Cardiac septum (tissue), 1 donor: ENCODE data around the gene BCL7C. TPM values are rescaled to one million over a fixed set of nuclear protein-coding genes. Genes with fewer than 3 reads are reported as not detected.
"Not testable (repeated sequence)": the region's sequence is repeated elsewhere in the genome, so short reads cannot be mapped to it uniquely, and the experiment has no call there.

Source experiments
- DNase-seq: peaks from one replicate; pipeline ENCODE4 v3.0.0-alpha.2; 2020; ENCODE audit warnings: low spot score
- intact Hi-C: fragments of 100-400 bp; cut with DNase I; formaldehyde crosslinking; loops from one replicate; pipeline ENCODE4 v1.14.0; 2022
- total RNA-seq: library from RNA; stranded (reverse); fragmentation: NEBNext Ultra II Directional; extraction: Animal tissue kit (Norgen Biotek cat#: 25700); gene quantifications from one replicate; pipeline ENCODE4 v1.2.1, GENCODE V29; 2021
- donor health status: DM: no; HTN: no; CAD: no.

Gene BCL7C
- total RNA-seq, 1 donor from 2014 or later, result 27.6 TPM

DNA sequence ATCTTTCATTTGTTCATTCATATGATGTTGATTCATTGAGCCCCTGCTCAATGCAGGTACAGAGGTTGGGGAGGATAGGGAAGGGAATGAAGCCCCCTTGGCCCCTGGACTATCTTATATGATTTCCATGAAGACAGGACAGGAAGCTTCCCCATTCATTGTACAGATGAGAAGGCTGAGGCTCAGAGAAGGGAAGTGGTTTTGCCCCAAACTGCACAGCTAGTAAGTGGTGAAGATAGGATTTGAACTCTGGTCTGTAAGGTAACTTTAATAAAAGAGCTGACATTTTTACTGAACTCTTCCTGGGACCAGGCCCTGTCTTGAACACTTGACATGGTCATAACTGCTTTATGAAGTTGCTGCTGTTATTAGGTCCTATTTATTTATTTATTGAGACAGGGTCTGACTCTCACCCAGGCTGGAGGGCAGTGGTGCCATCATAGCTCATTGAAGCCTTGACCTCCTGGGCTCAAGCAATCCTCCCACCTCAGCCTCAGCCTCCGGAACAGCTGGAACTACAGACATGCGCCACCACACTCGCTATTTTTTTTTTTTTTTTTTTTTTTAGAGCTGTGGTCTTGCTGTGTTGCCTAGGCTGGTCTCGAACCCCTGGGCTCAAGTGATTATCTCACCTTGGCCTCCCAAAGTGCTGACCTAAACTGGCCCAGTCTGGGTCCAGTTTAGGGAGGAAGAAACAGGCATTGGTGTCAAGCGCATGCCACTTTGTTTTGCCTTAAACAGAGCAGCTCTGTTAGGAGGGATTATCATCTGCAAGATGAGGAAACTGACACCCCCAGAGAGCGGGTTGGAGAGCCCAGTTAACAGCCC lies 7.5 kb upstream of the BCL7C start:
- no peak for DNase-seq
- intact Hi-C loops, result loop anchor here (1.0 to 5.0 kb wide), 2 partner anchors 57 to 139 kb away; partner anchors contain the start of genes CFAP119 and RNF40

DNA sequence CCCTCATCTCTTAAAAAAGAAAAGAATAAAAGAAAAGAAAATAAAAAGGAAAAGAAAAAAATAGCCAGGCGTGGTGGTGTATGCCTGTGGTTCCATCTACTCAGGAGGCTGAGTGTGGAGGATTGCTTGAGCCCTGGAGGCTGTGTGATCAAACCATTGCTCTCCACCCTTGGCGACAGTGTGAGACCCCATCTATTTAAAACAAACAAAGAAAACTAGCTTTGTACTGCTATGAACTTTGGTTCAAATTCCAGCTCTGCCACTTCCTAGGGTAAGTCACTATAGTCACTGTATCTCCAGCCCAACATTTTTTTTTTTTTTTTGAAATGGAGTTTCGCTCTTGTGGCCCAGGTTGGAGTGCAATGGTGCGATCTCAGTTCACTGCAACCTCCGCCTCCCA lies 6.7 kb upstream of the BCL7C start:
- DNase-seq, result no peak
- intact Hi-C loops, result loop anchor here (5.0 kb wide), 1 partner anchor 138 kb away; the partner anchor contains the start of genes CFAP119 and RNF40

DNA sequence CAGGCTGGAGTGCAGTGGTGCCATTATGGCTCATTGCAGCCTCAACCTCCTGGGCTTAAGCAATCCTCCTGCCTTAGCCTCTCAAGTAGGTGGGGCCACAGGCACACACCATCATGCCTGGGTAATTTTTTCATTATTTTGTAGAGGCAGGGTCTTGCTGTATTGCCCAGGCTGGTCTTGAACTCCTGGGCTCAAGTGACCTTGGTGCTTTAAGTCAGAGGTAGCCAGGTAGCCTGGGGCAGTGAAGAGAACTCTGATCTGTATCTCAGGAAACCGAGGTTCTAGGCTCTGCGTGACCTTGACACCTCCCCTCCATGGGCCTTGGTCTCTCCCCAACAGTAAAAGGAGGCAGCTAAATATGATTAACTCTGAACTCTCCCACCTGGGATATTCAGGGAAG lies 5.9 kb upstream of the BCL7C start:
- no peak for DNase-seq
- intact Hi-C loops, result loop anchor here (5.0 kb wide), 1 partner anchor 137 kb away; the partner anchor contains the start of genes CFAP119 and RNF40

- DNase-seq, result peak; percentile 96
- intact Hi-C loops, result loop anchor here (2.0 kb wide), 1 partner anchor 26 kb away; the partner anchor contains the start of gene FBXL19
These were observed 3.2 kb upstream of the BCL7C start for GRCh38 chr16:30896889-30897733.

DNA sequence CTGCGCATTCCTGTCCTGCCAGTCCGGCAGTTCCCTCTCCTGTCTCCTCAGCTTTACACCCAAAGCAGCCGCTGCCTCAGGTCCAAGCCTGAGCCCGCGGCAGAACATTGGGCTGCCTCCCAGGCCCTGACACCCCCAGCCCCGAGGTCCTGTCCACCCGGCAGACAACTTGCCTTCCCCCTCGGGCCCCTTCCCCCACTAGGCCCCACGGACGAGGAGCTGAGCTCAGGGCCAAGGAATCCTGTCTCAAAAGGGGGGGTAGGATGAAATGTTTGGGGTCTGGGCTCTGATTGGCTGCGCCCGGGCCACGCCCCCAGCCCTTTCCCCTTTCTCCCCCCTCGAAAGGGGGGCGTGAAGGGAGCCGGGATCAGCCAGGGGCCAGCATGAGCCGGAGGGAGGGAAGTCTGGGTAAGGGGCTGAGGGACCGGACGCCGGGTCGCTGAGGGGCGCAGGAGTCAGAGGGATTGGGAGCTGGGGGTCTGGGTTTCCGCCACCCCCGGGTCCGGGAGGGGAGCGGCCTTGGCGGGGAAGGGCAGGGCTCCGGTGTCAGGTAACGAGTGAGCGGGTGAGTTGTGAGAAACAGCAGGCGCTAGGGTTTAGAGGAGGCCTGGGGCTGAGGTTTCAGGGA lies 2.5 kb upstream of the BCL7C start, which contains the start of gene CTF1:
Gene CTF1 (plus strand): TSS at position 354 of the 628 bp plus-strand sequence. CDS start 30 bp downstream, at position 384.
- peak; percentile 86 for DNase-seq
- intact Hi-C loops, result loop anchor here (2.0 kb wide), 1 partner anchor 26 kb away; the partner anchor contains the start of gene FBXL19

GRCh38 chr16:30895627-30896260 lies 1.9 kb upstream of the BCL7C start:
- intact Hi-C loops, result loop anchor here (2.0 kb wide), 1 partner anchor 27 kb away; the partner anchor contains the start of gene FBXL19
- no peak for DNase-seq

- no peak for DNase-seq
- intact Hi-C loops, result loop anchor here (5.0 kb wide), 1 partner anchor 107 kb away; the partner anchor contains the start of gene ZNF629
These were observed 877 bp upstream of the BCL7C start for GRCh38 chr16:30894540-30895368.

GRCh38 chr16:30893417-30893743 lies 497 bp downstream of the BCL7C start:
- DNase-seq, result no peak
- intact Hi-C loops, result loop anchor here (5.0 kb wide), 1 partner anchor 106 kb away; the partner anchor contains the start of gene ZNF629

DNA sequence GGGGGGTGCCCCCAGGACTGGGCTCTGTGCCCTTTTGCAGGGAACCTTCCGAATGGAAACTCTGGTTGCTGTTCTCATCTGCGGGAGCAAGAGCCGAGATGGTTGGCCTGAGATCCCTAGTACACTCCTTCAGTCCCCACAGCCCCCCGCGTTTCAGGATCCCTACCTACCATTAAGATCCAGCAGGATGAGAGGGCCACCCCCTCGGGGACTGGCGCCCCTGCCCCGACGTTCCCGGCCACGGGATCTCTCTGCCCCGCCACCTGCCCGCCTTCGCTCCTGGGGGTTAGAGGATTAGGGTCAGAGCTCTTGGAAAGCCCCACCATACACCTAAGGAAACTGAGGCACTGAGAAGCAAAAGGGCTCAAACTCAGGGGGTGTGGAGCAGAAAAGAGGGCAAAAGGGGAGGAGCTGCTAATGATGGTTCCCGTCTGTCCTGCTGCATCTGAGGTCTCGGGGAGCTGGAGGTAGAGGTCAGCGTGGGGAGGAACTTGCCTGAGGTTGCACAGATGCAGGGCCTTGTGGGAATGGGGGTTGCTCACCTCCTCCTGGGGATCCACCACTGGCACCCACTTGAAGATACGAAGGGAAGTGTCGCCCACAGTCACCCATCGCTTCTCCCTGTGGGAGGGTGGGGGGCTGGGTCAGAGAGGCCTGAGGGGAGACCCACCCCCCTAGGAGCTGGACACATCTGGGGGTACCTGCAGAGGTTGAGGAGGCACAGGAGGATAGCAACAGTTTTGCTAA lies 1.0 kb downstream of the BCL7C start:
- intact Hi-C loops, result loop anchor here (5.0 kb wide), 1 partner anchor 106 kb away; the partner anchor contains the start of gene ZNF629

DNA sequence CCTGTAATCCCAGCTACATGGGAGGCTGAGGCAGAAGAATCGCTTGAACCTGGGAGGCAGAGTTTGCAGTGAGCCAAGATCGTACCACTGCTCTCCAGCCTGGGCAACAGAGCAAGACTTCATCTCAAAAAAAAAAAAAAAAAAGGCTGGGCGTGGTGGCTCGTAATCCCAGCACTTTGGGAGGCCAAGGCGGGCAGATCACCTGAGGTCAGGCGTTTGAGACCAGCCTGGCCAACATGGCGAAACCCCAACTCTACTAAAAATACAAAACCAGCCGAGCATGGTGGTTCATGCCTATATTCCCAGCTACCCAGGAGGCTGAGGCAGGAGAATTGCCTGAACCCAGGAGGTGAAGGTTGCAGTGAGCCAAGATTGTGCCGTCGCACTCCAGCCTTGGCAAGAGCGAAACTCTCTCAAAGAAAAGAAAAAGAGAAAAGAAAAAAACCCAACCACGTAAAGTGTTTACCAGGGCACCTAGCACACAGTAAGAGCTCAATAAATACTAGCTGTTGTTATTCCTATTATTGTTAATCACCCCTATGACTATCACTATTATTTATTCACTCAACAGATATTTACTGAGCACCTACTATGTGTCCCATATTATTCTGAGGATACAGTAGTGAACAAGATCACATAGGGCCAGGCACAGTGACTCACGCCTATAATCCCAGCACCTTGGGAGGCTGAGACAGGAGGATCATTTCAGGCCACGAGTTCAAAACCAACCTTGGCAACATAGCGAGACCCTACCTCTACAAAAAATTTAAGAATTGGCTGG lies 2.6 kb downstream of the BCL7C start:
- intact Hi-C loops, result loop anchor here (5.0 kb wide), 1 partner anchor 104 kb away; the partner anchor contains the start of gene ZNF629

More for the DNA sequence above, 1.0 kb downstream of the BCL7C start:
- no peak for DNase-seq

DNA sequence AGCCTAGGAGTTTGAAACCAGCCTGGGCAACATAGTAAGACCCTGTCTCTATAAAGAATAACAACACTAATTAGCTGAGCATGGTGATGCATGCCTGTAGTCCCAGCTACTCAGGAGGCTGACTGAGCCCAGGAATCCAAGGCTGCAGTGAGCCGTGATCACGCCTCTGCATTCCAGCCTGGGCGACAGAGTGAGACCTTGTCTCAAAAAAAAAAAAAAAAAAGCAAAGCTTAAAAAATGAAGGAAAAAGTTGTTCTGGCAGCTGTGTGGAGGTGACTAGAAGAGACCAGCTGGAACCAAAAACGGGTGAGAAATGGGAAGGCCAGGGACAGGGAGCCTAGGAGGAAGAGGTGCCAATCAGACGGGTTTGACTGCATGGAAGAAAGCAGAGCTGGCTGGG lies 4.2 kb downstream of the BCL7C start:
- intact Hi-C loops, result loop anchor here (5.0 kb wide), 1 partner anchor 102 kb away; the partner anchor contains the start of gene ZNF629
- DNase-seq, result no peak

More for the DNA sequence above, 2.6 kb downstream of the BCL7C start:
- not testable (repeated sequence) for DNase-seq

GRCh38 chr16:30888856-30889499 lies 4.9 kb downstream of the BCL7C start:
- no peak for DNase-seq

DNA sequence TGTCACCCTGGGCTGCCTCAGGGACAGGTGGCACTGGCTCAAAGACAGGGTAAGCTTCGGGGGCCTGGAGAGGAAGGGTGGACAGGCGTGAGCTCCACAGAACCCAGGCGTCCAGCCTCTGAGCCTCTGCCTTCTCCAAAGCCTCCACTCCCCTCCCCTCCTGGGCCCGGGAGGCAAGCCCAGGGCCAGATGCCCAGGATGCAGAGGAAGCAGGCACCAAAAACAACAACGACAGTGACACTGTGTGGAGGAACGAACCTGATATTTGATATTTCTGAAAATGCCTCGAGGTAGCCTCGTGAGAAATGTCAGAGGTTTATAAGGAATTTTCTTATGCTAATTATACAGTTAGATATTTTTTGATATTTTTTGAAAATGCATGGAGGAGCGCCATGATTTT lies 6.0 kb downstream of the BCL7C start:
- intact Hi-C loops, result no loop called here
- no peak for DNase-seq

More at GRCh38 chr16:30888856-30889499, 4.9 kb downstream of the BCL7C start:
- intact Hi-C loops, result no loop called here

GRCh38 chr16:30886145-30886544 lies 7.7 kb downstream of the BCL7C start:
- intact Hi-C loops, result no loop called here
- DNase-seq, result no peak

DNA sequence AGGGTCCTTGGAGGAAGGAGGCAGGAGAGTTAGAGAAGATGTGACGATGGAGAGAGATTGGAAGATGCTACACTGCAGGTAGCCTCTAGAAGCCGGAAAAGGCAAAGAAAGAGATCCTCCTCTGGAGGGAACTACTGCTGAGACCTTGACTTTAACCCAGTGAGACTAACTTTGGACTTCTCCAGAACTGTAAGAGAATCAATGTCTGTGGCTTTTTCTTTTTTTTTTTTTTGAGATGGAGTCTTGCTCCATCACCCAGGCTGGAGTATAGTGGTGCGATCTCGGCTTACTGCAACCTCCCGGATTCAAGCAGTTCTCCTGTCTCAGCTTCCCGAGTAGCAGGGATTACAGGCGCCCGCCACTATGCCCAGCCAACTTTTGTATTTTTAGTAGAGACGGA lies 8.7 kb downstream of the BCL7C start:
- DNase-seq, result no peak

DNA sequence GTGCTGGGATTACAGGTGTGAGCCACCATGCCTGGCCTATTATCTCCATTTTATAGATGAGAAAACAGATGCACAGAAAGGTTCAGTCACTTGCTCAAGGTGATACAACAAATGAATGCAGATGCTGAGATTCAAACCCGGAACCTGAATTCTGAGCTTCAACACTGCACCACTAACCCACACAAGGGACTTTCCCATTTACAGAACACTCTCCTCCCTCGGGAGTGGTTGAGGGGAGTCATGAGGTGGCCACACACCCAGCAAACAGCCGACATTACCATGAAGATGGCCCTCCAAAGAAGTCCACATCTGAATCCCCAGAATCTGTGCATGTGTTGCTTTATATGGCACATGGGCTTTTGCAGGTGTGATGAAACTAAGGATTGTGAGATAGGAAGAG lies 9.1 kb downstream of the BCL7C start:
- DNase-seq, result no peak

More for the DNA sequence above, 8.7 kb downstream of the BCL7C start:
- intact Hi-C loops, result no loop called here

More for the DNA sequence above, 9.1 kb downstream of the BCL7C start:
- intact Hi-C loops, result no loop called here
